Stimulated activated CD4-positive, alpha-beta T cell treated with anti-CD3 and anti-CD28 coated beads, Interleukin-4, amount 100 ng/mL, for 48 hours (primary cell): ENCODE data around the gene GXYLT2.

Experiments used
- DNase-seq, 2 donors: peaks; one replicate each; pipeline ENCODE4 v3.0.0-alpha.2; 2020; ENCODE audit warnings: low read depth in 2 of 2

GXYLT2 gene

GRCh38 chr3:73010158-73010557 is 122.3 kb downstream of the GXYLT2 start:
- no peak for DNase-seq

GRCh38 chr3:73018298-73018697 is 130.5 kb downstream of the GXYLT2 start:
- DNase-seq = no peak

- no peak for DNase-seq
These were observed 131.1 kb downstream of the GXYLT2 start for GRCh38 chr3:73018790-73019441.

GRCh38 chr3:73021301-73021835 is 133.5 kb downstream of the GXYLT2 start:
- DNase-seq = no peak

GRCh38 chr3:73024836-73025235 is 137.0 kb downstream of the GXYLT2 start:
- no peak for DNase-seq

- no peak for DNase-seq
These were observed 138.4 kb downstream of the GXYLT2 start for GRCh38 chr3:73026111-73026759.
